ENCODE results near the gene KNCN.

KNCN gene

GRCh38 chr1:46547481-46548383, 3.7 kb downstream of the KNCN start:
- peak; percentile 48 for TF ChIP-seq CTCF (IDR thresholded peaks at IDR 0.05; ENCODE audit: low read depth, low read length)
- peak; percentile 56 for DNase-seq (ENCODE audit: low read depth, low spot score)
- in situ Hi-C loops (cut with HindIII; ENCODE audit: low sequenced_read_pairs): no loop called here
- H3K4me3 ChIP-seq (ENCODE audit: low read depth, low read length): no peak overlapping the region

GRCh38 chr1:46546210-46546609, 5.2 kb downstream of the KNCN start:
- in situ Hi-C loops (cut with HindIII; ENCODE audit: low sequenced_read_pairs): no loop called here
- no peak overlapping the region for H3K4me3 ChIP-seq (ENCODE audit: low read depth, low read length)
- TF ChIP-seq CTCF (IDR thresholded peaks at IDR 0.05; ENCODE audit: low read depth, low read length): no peak
- DNase-seq (ENCODE audit: low read depth, low spot score): no peak

- no peak overlapping the region for H3K4me3 ChIP-seq (ENCODE audit: low read depth, low read length)
- DNase-seq (ENCODE audit: low read depth, low spot score): no peak
- in situ Hi-C loops (cut with HindIII; ENCODE audit: low sequenced_read_pairs): no loop called here
- TF ChIP-seq CTCF (IDR thresholded peaks at IDR 0.05; ENCODE audit: low read depth, low read length): no peak
Measured at GRCh38 chr1:46545784-46546183, 5.7 kb downstream of the KNCN start.

- H3K4me3 ChIP-seq (ENCODE audit: low read depth, low read length): no peak overlapping the region
- in situ Hi-C loops (cut with HindIII; ENCODE audit: low sequenced_read_pairs): no loop called here
- no peak for TF ChIP-seq CTCF (IDR thresholded peaks at IDR 0.05; ENCODE audit: low read depth, low read length)
- DNase-seq (ENCODE audit: low read depth, low spot score): no peak
Measured at GRCh38 chr1:46544561-46545240, 6.7 kb downstream of the KNCN start.

GRCh38 chr1:46543761-46544560, 7.5 kb downstream of the KNCN start:
- no peak for TF ChIP-seq CTCF (IDR thresholded peaks at IDR 0.05; ENCODE audit: low read depth, low read length)
- in situ Hi-C loops (cut with HindIII; ENCODE audit: low sequenced_read_pairs): no loop called here
- no peak for DNase-seq (ENCODE audit: low read depth, low spot score)
- no peak overlapping the region for H3K4me3 ChIP-seq (ENCODE audit: low read depth, low read length)

- in situ Hi-C loops (cut with HindIII; ENCODE audit: low sequenced_read_pairs): no loop called here
- no peak for DNase-seq (ENCODE audit: low read depth, low spot score)
- no peak overlapping the region for H3K4me3 ChIP-seq (ENCODE audit: low read depth, low read length)
- no peak for TF ChIP-seq CTCF (IDR thresholded peaks at IDR 0.05; ENCODE audit: low read depth, low read length)
Measured at GRCh38 chr1:46543382-46543760, 8.1 kb downstream of the KNCN start.

All from astrocyte of the spinal cord (primary cell).